MM.1S (cell line): Measurements from ENCODE around the gene TMED5.

Experiments
- DNase-seq: peaks from one replicate; pipeline ENCODE4 v3.0.0-alpha.2; 2015
- H2AFZ ChIP-seq: fragments of 300-600 bp; sonication (generic); 2 replicates; pipeline ENCODE4 v1.6.0; 2016; ENCODE audit warnings: antibody characterized with exemption, low read length
- H3F3A ChIP-seq: fragments of 300-600 bp; sonication (generic); 2 replicates; pipeline ENCODE4 v1.6.1; 2016; ENCODE audit warnings: mild to moderate bottlenecking, antibody characterized with exemption, low read length, moderate library complexity, mixed read lengths; ENCODE audit not compliant: insufficient read depth
- H3K27ac ChIP-seq: fragments of 300-600 bp; sonication (generic); 2 replicates; pipeline ENCODE4 v1.5.1; 2016; ENCODE audit warnings: mild to moderate bottlenecking, low read length
- H3K27me3 ChIP-seq: fragments of 300-600 bp; sonication (generic); replicated peaks from 2 replicates; pipeline ENCODE4 v1.6.0; 2016; ENCODE audit warnings: low read length; ENCODE audit not compliant: insufficient read depth
- H3K36me3 ChIP-seq: fragments of 300-600 bp; sonication (generic); replicated peaks from 2 replicates; pipeline ENCODE4 v1.6.1; 2016; ENCODE audit warnings: mild to moderate bottlenecking, low read length, mixed read lengths; ENCODE audit not compliant: insufficient read depth
- H3K4me1 ChIP-seq: fragments of 300-600 bp; sonication (generic); 2 replicates; pipeline ENCODE4 v1.6.1; 2016; ENCODE audit warnings: low read length, mixed read lengths
- H3K4me2 ChIP-seq: fragments of 300-600 bp; sonication (generic); 2 replicates; pipeline ENCODE4 v1.6.0; 2016; ENCODE audit warnings: low read depth, low read length
- H3K4me3 ChIP-seq: fragments of 300-600 bp; sonication (generic); 2 replicates; pipeline ENCODE4 v1.5.1; 2016; ENCODE audit warnings: low read length, mixed read lengths
- H3K79me2 ChIP-seq: fragments of 300-600 bp; sonication (generic); 2 replicates; pipeline ENCODE4 v1.6.1; 2016; ENCODE audit warnings: mixed run types, low read length, mixed read lengths
- H3K9ac ChIP-seq: fragments of 300-600 bp; sonication (generic); 2 replicates; pipeline ENCODE4 v1.6.1; 2016; ENCODE audit warnings: low read length, mixed read lengths
- H3K9me2 ChIP-seq: fragments of 300-600 bp; sonication (generic); replicated peaks from 2 replicates; pipeline ENCODE4 v1.6.1; 2016; ENCODE audit warnings: mild to moderate bottlenecking, low read length, mixed read lengths; ENCODE audit not compliant: insufficient read depth
- H3K9me3 ChIP-seq: fragments of 300-600 bp; sonication (generic); replicated peaks from 2 replicates; pipeline ENCODE4 v1.6.1; 2016; ENCODE audit warnings: mild to moderate bottlenecking, low read length, mixed read lengths; ENCODE audit not compliant: insufficient read depth
- H4K20me1 ChIP-seq: fragments of 300-600 bp; sonication (generic); 2 replicates; pipeline ENCODE4 v1.6.1; 2016; ENCODE audit warnings: mild to moderate bottlenecking, low read length, moderate library complexity, mixed read lengths; ENCODE audit not compliant: insufficient read depth
- CTCF ChIP-seq: fragments of 300-600 bp; sonication (generic); IDR thresholded peaks from 2 replicates; pipeline ENCODE4 v1.5.1; 2016; ENCODE audit warnings: antibody characterized with exemption, low read length, mixed read lengths
- EZH2 ChIP-seq: fragments of 300-600 bp; sonication (generic); optimal IDR thresholded peaks from 2 replicates; pipeline ENCODE3; 2017; ENCODE audit warnings: low read depth, mild to moderate bottlenecking, antibody characterized with exemption, low read length, mixed read lengths
- EZH2phosphoT487 ChIP-seq: fragments of 300-600 bp; sonication (generic); IDR thresholded peaks from 2 replicates; pipeline ENCODE4 v1.6.1; 2018; ENCODE audit warnings: antibody characterized with exemption, low read length

The TMED5 gene

DNA sequence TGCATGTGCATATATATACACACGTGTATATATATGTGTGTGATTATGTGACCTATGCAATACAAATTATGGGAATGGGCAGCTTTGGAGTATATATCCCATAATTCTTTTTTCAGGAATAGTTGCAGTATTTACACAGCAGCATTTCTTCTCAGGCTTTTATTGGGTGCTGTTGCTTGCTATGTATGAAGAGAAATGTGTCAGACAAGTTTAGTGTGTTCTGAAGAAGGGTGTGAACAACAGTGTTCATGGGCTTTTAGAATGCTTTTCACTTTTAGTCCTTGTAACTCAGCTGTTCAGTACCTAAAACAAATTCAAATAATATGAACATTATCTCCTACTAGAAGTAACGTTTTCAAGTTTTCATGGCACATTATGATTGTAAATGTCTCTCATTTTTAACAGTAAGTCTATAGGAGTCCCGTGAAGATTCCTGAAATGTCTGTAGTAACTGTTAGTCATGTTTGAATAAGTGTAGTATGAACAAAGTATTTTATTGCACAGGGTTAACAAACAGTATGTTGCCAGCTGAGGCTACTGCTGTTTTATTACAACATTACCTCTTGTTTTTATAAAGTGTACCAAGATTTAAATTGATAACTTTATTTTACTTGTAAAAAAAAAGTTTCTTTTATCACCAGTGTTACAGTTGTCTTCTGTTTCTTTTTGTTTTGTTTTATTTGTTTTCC is 42.5 kb downstream of the TMED5 start:
- H2AFZ ChIP-seq = no peak overlapping the region
- no peak for DNase-seq
- H3K9me3 ChIP-seq = no peaks in the 10 kb centered on the region
- TF ChIP-seq EZH2phosphoT487 = no peak
- no peak for TF ChIP-seq EZH2
- no peak overlapping the region for H3K9ac ChIP-seq
- H3F3A ChIP-seq = no peaks in the 10 kb centered on the region
- H3K27ac ChIP-seq = no peak overlapping the region
- no peaks in the 10 kb centered on the region for H4K20me1 ChIP-seq
- no peaks in the 10 kb centered on the region for H3K36me3 ChIP-seq
- no peaks in the 10 kb centered on the region for H3K9me2 ChIP-seq
- no peaks in the 10 kb centered on the region for H3K79me2 ChIP-seq
- H3K27me3 ChIP-seq = no peaks in the 10 kb centered on the region
- H3K4me1 ChIP-seq = no peaks in the 10 kb centered on the region
- H3K4me3 ChIP-seq = no peak overlapping the region
- H3K4me2 ChIP-seq = no peak overlapping the region

DNA sequence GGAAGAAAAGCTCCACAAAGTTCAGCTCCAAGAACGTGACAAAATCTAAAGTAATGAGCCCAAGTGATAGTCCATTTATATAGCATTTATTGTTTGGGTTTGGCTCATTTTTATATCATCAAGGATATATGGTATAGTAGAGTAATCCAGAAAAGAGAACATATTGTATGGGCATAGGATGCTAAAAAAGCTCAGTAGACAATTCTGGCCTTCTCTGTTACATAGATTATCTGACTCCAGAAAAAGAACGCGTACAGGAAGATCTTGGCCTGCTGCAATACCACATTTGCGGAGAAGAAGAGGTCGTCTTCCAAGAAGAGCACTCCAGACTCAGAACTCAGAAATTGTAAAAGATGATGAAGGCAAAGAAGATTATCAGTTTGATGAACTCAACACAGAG is 43.8 kb downstream of the TMED5 start:
- no peak for DNase-seq
- Histone ChIP-seq H4K20me1 (no peaks in the 10 kb centered on the region), H3K36me3 (no peaks in the 10 kb centered on the region)

GRCh38 chr1:93132638-93133037 is 47.6 kb downstream of the TMED5 start:
- Histone ChIP-seq H3F3A (no peaks in the 10 kb centered on the region), H3K9me2 (no peaks in the 10 kb centered on the region), H3K27me3 (no peaks in the 10 kb centered on the region), H3K27ac (no peak overlapping the region), H3K4me3 (no peak overlapping the region), H3K9me3 (no peaks in the 10 kb centered on the region), H3K4me1 (no peaks in the 10 kb centered on the region), H3K9ac (no peak overlapping the region), H3K4me2 (no peak overlapping the region), H3K36me3 (no peaks in the 10 kb centered on the region), H4K20me1 (no peaks in the 10 kb centered on the region), H3K79me2 (no peaks in the 10 kb centered on the region), H2AFZ (no peak overlapping the region)
- DNase-seq = no peak
- no peak for TF ChIP-seq EZH2phosphoT487
- no peak for TF ChIP-seq EZH2
- TF ChIP-seq CTCF = no peak

More for the DNA sequence above, 43.8 kb downstream of the TMED5 start:
- H3F3A ChIP-seq = no peaks in the 10 kb centered on the region
- no peaks in the 10 kb centered on the region for H3K9me2 ChIP-seq
- no peak overlapping the region for H3K9ac ChIP-seq
- no peak for TF ChIP-seq CTCF
- no peak for TF ChIP-seq EZH2
- H3K9me3 ChIP-seq = no peaks in the 10 kb centered on the region
- H3K4me3 ChIP-seq = no peak overlapping the region
- H3K27me3 ChIP-seq = no peaks in the 10 kb centered on the region
- H3K4me2 ChIP-seq = no peak overlapping the region
- H2AFZ ChIP-seq = no peak overlapping the region
- no peaks in the 10 kb centered on the region for H3K4me1 ChIP-seq
- no peak overlapping the region for H3K27ac ChIP-seq
- no peaks in the 10 kb centered on the region for H3K79me2 ChIP-seq

GRCh38 chr1:93129507-93130099 is 50.6 kb downstream of the TMED5 start:
- Histone ChIP-seq H3K36me3 (no peaks in the 10 kb centered on the region), H4K20me1 (no peaks in the 10 kb centered on the region), H3K4me2 (no peak overlapping the region), H3K9ac (no peak overlapping the region), H3F3A (no peaks in the 10 kb centered on the region), H2AFZ (no peak overlapping the region), H3K4me1 (no peaks in the 10 kb centered on the region), H3K27me3 (no peaks in the 10 kb centered on the region), H3K79me2 (no peaks in the 10 kb centered on the region), H3K9me2 (no peaks in the 10 kb centered on the region), H3K4me3 (no peak overlapping the region), H3K9me3 (no peaks in the 10 kb centered on the region), H3K27ac (no peak overlapping the region)
- no peak for DNase-seq
- no peak for TF ChIP-seq CTCF
- TF ChIP-seq EZH2 = no peak
- TF ChIP-seq EZH2phosphoT487 = no peak
